HG03159 (cell line): Measurements from ENCODE around the gene CEMIP2.

ENCODE experiments used
- ATAC-seq: cut with Tn5 transposase; IDR thresholded peaks from one replicate; pipeline ENCODE4 v1.9.1; 2021; ENCODE audit warnings: mild to moderate bottlenecking, moderate library complexity; ENCODE audit not compliant: unreplicated experiment

CEMIP2 gene

GRCh38 chr9:71747576-71747975 is 20.7 kb downstream of the CEMIP2 start:
- no peak for ATAC-seq

GRCh38 chr9:71746758-71747125 is 21.6 kb downstream of the CEMIP2 start:
- no peak for ATAC-seq

DNA sequence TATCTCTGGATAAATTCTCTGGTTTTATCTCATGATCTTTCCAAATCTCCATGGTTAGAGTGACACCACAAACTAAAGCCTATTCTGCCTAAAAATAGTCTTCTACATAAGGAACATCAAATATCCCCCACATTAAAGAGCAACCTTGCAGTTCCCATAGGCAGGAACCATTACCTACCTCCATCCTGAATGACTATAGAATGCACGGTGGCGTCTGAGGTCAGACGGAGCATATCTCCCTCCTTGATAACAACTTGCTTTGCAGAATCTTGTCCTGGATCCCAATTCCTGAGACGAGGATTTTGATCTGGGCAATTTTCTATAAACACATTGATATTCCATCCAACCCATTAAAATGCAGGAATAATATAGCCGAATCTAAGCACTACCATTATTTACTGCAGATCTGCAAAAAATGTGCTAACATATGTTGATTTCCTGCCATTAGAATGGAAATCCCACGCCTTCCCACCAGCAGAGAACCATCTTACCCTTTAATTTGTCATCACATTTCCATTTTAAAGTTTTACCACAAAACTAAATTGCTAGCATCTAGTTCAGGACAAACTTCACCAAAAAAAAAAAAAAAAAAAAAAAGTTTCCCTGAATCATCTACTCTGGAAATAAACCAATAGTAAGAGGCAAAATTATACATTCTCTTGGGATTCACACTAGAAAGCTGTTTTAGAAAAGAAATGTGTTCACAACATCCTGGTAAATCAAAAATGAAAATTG is 22.1 kb downstream of the CEMIP2 start:
- ATAC-seq = no peak

- no peak for ATAC-seq
Observed at GRCh38 chr9:71744754-71745521, 23.4 kb downstream of the CEMIP2 start.

DNA sequence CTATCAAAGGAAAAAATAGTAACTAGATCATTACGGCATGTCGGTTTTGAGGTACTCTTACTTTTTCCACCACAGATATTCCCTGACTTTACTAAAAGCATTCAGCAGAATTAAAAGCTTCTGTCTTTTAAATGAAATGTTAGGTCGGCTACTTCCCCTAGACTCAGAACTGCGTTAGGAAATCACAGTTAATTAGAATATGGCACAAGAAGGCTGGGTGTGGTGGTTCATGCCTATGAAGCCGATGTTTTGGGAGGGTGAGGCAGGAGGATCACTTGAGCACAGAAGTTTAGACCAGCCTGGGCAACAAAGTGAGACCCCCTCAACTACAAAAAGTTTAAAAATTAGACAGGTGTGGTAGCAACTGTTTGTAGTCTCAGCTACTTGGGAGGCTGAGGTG is 24.4 kb downstream of the CEMIP2 start:
- ATAC-seq = no peak

- no peak for ATAC-seq
Observed at GRCh38 chr9:71743217-71743705, 25.1 kb downstream of the CEMIP2 start.

DNA sequence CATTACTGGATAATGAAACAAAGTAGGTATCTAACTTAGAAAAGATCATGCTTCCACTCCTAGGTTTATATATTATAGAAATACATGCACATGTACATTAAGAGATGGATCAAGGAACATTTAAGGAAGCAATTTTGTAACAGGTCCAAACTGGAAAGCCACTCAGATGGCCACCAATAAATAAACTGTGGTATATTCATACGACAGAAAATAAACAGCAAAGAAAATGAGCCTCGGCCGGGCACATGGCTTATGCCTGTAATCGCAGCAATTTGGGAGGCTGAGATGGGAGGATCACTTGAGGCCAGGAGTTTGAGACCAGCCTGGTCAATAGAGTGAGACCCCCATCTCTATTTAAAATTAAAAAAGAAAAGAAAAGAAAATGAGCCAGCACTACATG is 25.6 kb downstream of the CEMIP2 start:
- ATAC-seq = no peak

- no peak for ATAC-seq
Observed at GRCh38 chr9:71741926-71742648, 26.2 kb downstream of the CEMIP2 start.

- no peak for ATAC-seq
Observed at GRCh38 chr9:71740199-71740598, 28.1 kb downstream of the CEMIP2 start.

GRCh38 chr9:71737455-71737854 is 30.9 kb downstream of the CEMIP2 start:
- ATAC-seq = no peak

- ATAC-seq = no peak
Observed at GRCh38 chr9:71736236-71736635, 32.1 kb downstream of the CEMIP2 start.

DNA sequence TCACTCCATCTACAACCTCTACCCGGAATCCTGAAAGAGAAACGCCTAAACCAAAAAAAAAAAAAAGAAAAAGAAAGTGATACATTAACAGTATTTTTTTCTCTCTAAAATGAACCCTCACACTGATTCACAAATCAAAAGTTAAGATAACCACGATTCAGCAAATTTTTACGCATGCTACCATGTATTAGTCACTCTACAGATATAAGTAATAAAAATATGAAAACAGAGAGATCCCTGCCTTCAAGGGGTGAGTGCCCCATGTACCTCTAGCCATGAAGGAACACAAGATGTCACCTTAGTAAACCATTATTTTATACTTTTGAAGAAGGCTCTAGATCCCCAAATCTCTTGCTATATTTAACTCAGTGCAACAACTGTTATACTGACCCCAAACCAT is 33.4 kb downstream of the CEMIP2 start:
- ATAC-seq = no peak

- no peak for ATAC-seq
Observed at GRCh38 chr9:71733176-71733575, 35.1 kb downstream of the CEMIP2 start.

- ATAC-seq = no peak
Observed at GRCh38 chr9:71729816-71730526, 38.3 kb downstream of the CEMIP2 start.

DNA sequence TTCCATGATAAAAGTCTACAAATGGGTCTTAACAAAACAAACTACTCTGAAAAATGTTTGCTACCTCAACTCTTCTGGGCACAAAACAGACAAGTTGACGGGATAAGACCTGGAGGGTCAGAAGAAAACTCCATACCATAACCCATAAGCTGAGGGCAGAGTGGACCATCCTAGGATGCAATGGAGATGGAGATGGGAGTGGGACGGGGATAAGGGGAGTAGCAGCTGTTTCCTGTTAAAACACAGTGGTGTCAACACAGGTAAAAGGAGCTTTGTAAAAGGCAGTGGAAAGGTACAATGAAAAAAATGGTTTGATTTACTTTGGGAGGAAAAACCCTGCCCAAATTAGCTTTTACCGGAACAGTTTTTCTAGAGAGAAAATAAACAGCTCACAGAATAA is 41.6 kb downstream of the CEMIP2 start:
- no peak for ATAC-seq

GRCh38 chr9:71725590-71726338 is 42.5 kb downstream of the CEMIP2 start:
- no peak for ATAC-seq

GRCh38 chr9:71721855-71722254 is 46.5 kb downstream of the CEMIP2 start:
- no peak for ATAC-seq

DNA sequence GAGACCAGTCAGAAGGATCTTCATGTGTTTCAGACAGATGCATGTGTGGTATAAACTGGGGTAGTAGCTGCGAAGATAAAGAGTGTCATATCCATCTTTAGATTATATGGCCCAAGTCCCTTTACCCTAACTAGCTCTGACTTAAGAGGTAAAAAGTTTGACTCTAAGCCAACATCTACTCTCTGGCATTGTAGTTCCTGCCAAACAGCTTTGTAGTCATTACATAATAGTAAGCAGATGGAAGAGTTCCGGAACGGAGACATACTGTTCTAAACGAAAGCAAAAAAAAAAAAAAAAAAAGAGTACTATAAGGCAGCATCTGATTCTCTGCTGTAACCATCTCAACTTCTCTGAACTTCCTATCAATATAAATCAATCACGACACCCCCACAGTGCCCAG is 48.8 kb downstream of the CEMIP2 start:
- no peak for ATAC-seq

DNA sequence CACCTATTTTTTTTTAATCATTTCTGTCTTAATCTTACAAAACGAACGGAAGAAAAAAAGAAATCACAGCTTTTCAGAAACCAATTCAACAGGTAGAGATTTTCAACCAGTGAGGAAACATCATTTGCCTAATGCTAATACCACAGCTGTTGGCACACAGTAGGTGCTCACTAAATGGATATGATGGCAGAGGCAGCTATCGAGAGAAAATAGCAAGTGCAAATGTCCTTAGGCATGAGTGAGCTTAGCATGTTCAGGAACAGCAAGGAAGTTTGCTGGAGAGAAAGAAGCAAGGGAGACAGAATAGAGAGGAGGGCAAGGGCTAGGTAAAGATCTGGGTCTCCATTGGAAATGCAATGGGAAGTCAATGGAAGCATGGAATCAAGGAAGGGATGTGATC is 49.2 kb downstream of the CEMIP2 start:
- ATAC-seq = no peak

DNA sequence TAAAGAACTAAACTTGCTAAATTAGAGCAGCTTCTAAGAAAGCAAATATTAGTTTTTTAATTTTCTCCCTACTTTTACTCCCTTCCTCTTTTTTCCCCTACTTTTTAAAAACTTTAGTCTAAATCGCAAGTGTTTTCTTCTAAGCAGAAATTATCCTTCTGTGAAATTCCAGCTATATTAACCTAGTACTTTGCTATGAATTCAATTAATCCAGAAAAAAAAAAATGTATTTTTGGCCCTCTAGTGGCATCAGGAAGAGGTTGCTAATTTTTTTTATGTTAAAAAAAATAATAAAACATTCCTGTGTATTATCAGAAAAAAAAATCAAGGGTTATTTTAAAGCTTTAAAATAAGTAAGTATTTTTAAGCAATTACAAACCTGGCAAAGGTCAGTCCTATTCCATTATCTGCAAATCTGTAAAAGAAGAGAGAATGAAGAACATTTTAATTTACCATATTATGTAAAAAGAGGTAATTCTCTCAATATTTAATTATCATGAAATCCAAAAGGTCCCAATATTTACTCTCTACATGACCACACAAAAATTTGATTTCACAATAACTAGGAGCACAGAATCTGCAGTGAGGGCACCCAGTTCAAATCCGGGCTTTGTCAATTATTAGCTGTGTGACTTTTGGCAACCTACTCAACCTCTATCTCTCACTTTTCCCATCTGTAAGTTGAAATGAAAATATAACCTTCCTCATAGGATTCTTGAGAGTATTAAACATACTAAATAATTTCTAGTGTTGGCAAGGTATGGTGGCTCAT is 52.0 kb downstream of the CEMIP2 start:
- no peak for ATAC-seq
